SJSA1 (cell line): ENCODE measurements around the gene COL27A1. TPM values are rescaled to one million over a fixed set of nuclear protein-coding genes. Genes with fewer than 3 reads are reported as not detected.
"Not testable (repeated sequence)": the region's sequence is repeated elsewhere in the genome, so short reads cannot be mapped to it uniquely, and the experiment has no call there.

Experiments used
- DNase-seq, 2 experiments: peaks; one replicate each; pipeline ENCODE4 v3.0.0-alpha.2; 2015 to 2020; ENCODE audit warnings: low spot score in 2 of 2, low read depth in 1 of 2
- H3K27ac ChIP-seq: fragments of 250-450 bp; sonication (Bioruptor Pico); 2 replicates; pipeline ENCODE4 v1.5.1; 2020; ENCODE audit warnings: mild to moderate bottlenecking, moderate library complexity
- H3K27me3 ChIP-seq: fragments of 250-450 bp; sonication (Bioruptor Pico); replicated peaks from 2 replicates; pipeline ENCODE4 v1.5.1; 2020; ENCODE audit warnings: mild to moderate bottlenecking, moderate library complexity
- H3K36me3 ChIP-seq: fragments of 250-450 bp; sonication (Bioruptor Pico); 2 replicates; pipeline ENCODE4 v1.5.1; 2020; ENCODE audit warnings: mild to moderate bottlenecking
- H3K4me1 ChIP-seq: fragments of 250-450 bp; sonication (Bioruptor Pico); replicated peaks from 2 replicates; pipeline ENCODE4 v1.6.1; 2021; ENCODE audit warnings: mild to moderate bottlenecking
- H3K4me3 ChIP-seq: fragments of 250-450 bp; sonication (Bioruptor Pico); 2 replicates; pipeline ENCODE4 v1.5.1; 2020; ENCODE audit warnings: mild to moderate bottlenecking
- H3K9me3 ChIP-seq: fragments of 250-450 bp; sonication (Bioruptor Pico); replicated peaks from 2 replicates; pipeline ENCODE4 v1.5.1; 2020; ENCODE audit warnings: mild to moderate bottlenecking
- total RNA-seq: library from RNA; depleted of rRNA; stranded (reverse); fragments of >200 nt; shearing (Covaris generic); gene quantifications from 2 replicates; pipeline ENCODE4 v1.2.3, GENCODE V29; 2014

The COL27A1 gene
- total RNA-seq, 1 experiment from 2014 or later = 4.7 TPM

DNA sequence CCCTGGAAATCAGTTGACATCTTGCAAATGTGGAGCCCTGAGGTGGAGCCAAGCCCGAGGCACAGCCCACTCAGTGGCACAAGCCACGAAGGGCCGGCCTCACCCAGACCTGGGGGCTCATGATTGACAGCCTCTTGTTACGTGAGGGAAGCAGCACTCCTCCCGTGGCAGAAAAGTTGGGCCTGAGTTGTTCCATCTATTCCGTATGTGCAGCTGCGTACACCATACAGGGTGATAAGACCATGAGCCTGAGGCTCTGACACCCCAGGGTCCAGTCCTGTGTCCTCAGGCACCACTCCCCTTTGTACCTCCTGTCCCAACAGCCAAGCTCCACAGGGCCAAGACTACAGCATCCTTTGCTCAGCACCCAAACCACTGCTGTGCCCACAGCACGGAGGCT is 172.4 kb downstream of the COL27A1 start:
- Histone ChIP-seq H3K36me3 (no peaks in the 10 kb centered on the region), H3K27me3 (no peaks in the 10 kb centered on the region), H3K4me3 (no peak overlapping the region), H3K9me3 (no peaks in the 10 kb centered on the region), H3K27ac (no peak overlapping the region), H3K4me1 (no peaks in the 10 kb centered on the region)
- DNase-seq = no peak

DNA sequence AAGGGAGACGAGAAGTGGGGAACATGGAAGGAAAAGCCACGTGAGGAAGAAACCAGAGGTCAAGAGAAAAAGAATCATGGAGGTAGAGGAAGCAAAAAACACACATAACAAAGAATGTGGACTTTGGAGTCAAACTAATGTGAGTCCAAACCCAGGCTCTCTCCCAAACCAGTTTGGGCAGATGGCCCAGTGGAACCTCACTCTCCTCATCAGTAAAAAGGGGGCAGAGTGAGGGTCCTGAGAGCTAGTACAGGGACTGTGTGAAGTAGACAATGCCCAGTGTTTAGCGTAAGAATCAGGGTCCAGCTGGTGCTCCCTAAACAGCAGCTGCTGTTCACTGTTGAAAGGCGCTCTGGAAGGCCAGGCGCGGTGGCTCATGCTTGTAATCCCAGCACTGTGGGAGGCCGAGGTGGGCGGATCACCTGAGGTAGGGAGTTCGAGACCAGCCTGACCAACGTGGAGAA is 173.1 kb downstream of the COL27A1 start:
- not testable (repeated sequence) for H3K36me3 ChIP-seq, H3K4me1 ChIP-seq, H3K9me3 ChIP-seq, H3K27me3 ChIP-seq, DNase-seq, H3K4me3 ChIP-seq, H3K27ac ChIP-seq

DNA sequence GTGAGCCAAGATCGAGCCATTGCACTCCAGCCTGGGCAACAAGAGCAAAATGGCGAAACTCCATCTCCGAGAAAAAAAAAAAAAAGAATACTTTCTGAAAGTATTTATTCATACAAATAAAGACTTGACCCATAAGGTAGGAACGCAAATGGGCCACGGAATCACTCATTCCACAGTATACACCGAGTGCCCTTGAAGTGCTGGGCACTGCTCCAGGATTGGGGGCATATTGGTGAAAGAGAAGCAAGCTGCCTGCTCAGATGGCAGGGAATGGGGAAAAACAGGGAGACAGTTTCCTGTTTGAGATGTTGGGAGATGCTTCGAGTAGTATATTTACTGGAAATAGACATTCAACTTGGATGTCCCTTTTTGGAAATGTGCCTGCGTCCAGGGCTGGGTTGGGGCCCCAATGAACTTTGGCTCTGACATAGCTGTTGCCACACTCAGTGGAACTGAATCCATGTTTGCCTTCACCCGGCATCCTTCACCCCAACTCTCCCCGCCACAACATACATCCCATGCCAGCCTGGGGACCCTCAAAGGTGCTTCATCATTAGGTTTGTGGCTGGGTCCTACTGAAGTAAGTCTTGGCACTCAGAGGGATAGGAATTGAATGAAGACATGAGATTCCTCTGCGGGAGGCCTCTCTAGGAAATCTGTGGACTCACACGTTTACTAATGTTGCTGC is 173.7 kb downstream of the COL27A1 start:
- H3K27me3 ChIP-seq, H3K9me3 ChIP-seq, H3K4me1 ChIP-seq, H3K27ac ChIP-seq, DNase-seq, H3K36me3 ChIP-seq, H3K4me3 ChIP-seq: not testable (repeated sequence)

DNA sequence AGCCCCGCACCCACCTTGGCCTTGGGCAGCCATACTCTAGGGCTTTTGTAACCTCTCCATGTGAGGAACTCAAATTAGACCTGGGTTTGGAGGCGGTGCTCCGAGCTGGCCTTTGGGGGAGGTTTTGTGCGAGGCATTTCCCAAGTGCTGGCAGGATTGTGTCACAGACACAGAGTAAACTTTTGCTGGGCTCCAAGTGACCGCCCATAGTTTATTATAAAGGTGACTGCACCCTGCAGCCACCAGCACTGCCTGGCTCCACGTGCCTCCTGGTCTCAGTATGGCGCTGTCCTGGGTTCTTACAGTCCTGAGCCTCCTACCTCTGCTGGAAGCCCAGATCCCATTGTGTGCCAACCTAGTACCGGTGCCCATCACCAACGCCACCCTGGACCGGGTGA is 174.3 kb downstream of the COL27A1 start, which contains the start of gene ORM2:
ORM2 (plus strand) TSS at position 245 of the 398 bp plus-strand sequence; CDS start at position 281, 36 bp downstream.
- not testable (repeated sequence) for H3K9me3 ChIP-seq, H3K36me3 ChIP-seq, H3K4me1 ChIP-seq, H3K27me3 ChIP-seq, H3K27ac ChIP-seq, H3K4me3 ChIP-seq, DNase-seq

DNA sequence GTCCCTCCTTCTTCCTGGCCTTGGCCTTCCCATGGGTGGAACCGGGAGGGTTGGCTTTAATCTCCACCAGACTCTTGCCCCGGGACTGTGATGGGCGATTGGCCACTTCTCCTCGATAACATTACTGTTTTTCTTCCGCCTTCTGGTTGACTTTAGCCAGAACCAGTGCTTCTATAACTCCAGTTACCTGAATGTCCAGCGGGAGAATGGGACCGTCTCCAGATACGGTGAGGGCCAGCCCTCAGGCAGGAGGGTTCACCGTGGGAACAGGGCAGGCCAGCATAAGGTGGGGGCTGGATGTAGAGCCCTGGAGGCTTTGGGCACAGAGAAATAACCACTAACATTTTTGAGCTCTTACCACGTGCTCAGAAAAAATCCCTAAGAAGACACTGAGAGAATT is 175.3 kb downstream of the COL27A1 start:
- no peak for DNase-seq
- H3K27ac ChIP-seq = no peak overlapping the region
- H3K27me3 ChIP-seq = no peaks in the 10 kb centered on the region
- no peaks in the 10 kb centered on the region for H3K9me3 ChIP-seq
- no peaks in the 10 kb centered on the region for H3K4me1 ChIP-seq
- H3K36me3 ChIP-seq = no peaks in the 10 kb centered on the region
- H3K4me3 ChIP-seq = no peak overlapping the region

DNA sequence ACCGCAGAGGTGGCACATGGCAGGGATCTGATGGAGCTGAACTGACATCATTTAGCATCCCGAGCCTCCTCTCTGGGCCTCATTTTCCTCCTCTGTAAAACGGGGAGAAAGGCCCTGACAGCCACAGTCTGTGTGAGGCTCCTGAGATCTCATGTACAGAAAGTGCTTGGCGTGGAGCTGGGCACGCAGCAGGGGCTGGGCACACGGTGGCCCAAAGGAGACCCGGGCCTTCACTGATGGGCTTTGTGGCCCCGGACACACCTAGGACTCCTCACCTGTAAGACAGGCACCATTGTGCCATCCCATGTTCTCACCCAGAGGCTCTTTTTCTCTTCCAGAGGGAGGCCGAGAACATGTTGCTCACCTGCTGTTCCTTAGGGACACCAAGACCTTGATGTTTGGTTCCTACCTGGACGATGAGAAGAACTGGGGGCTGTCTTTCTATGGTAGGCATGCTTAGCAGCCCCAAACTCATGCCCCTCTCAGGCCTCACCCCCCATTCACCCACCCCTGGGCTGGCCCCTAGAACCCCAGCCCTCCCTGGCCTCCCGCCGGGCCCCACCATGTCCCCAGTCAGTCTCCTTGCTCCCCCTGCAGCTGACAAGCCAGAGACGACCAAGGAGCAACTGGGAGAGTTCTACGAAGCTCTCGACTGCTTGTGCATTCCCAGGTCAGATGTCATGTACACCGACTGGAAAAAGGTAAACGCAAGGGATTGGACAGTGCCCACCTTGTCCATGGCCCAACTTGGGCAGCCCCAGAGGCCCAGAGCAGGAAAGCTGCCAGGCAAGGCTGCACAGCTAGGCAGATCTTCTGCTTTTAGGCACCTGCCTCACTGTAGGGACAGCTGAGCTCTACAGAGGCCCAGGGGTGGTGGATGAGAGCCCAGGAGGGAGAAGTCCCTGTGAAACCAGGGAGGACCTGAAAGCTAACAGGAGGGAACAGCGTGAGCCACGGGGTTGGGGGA is 176.2 kb downstream of the COL27A1 start:
- not testable (repeated sequence) for H3K27me3 ChIP-seq, H3K27ac ChIP-seq, H3K4me1 ChIP-seq, DNase-seq, H3K36me3 ChIP-seq, H3K9me3 ChIP-seq, H3K4me3 ChIP-seq

DNA sequence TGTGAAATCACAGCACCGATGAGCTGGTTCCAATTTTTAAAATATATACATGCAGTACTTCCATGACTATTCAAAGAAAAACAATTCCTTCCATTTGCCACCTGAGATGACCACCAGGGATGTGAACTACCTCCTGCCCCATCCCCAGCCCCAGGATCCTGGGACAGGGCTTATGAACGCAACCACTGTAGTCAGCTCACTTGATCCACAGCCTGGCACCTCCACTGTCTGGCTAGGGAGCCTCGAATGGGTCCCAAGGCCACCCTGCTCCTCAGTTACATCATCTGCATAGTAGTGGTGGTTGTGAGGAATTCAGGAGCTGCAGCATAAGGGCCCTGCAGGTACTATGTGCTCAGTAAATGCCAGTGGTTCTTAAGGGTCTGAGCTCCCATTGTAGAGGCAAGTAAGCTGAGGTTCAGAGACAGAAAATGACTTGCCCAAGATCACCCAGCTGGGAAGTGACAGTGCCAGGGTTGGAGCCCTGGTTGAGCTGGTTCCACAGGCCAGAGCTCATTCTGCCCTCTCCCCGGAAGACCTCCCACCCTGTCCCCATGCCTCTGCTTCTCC is 177.2 kb downstream of the COL27A1 start:
- not testable (repeated sequence) for DNase-seq, H3K4me3 ChIP-seq

DNA sequence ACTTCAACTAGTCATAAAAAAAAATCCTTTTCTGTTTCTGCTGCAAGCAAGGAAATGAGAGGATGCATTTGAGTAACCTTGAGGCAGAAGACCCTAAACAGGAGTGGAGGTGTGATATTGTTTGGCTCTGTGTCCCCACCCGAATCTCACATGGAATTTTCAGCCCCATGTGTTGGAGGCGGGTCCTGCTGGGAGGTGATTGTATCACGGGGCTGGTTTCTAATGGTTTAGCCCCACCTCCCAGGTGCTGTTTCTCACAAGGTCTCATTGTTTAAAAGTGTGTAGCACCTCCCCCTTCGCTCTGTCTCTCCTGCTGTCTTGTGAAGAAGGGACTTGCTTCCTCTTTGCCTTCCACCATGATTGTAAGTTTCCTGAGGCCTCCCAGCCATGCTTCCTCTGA is 178.4 kb downstream of the COL27A1 start:
- H3K27ac ChIP-seq, H3K27me3 ChIP-seq, H3K4me1 ChIP-seq, H3K36me3 ChIP-seq, H3K4me3 ChIP-seq, DNase-seq, H3K9me3 ChIP-seq: not testable (repeated sequence)

More for the DNA sequence above, 177.2 kb downstream of the COL27A1 start:
- not testable (repeated sequence) for H3K4me1 ChIP-seq, H3K36me3 ChIP-seq, H3K27me3 ChIP-seq, H3K27ac ChIP-seq, H3K9me3 ChIP-seq

DNA sequence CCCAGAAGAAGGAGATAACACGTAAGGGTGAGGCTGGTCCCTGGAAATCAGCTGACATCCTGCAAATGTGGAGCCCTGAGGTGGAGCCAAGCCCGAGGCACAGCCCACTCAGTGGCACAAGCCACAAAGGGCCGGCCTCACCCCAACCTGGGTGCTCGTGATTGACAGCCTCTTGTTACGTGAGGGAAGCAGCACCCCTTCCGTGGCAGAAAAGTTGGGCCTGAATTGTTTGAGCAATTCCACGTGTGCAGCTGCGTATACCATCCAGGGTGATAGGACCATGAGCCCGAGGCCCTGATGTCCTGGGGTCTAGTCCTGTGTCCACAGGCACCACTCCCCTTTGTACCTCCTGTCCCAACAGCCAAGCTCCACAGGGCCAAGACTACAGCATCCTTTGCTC is 179.2 kb downstream of the COL27A1 start:
- no peaks in the 10 kb centered on the region for H3K4me1 ChIP-seq
- no peak for DNase-seq
- H3K27me3 ChIP-seq = no peaks in the 10 kb centered on the region
- no peak overlapping the region for H3K27ac ChIP-seq
- H3K4me3 ChIP-seq = no peak overlapping the region
- no peaks in the 10 kb centered on the region for H3K9me3 ChIP-seq
- H3K36me3 ChIP-seq = peaks cover 1% of the 10 kb centered on the region; the same call in 1 of the 2 replicates

DNA sequence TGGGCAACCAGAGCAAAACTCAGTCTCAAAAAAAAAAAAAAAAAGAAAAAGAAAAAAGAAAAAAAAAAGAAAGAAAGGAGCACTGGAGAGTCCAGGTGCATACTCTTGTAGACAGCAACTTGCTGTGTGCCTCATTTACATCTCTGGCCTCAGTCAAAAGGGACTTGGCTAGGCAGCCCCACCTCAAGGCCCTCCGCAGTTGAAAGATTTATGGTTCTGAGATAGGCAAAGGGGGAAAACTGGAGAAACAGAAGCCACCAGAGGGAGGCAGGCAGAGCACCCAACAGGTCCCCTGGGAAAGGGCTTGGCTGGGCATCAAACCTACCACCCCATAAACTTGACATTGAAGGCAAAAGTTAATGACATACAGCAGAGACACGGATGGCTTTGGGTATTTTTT is 180.4 kb downstream of the COL27A1 start:
- Histone ChIP-seq H3K9me3 (no peaks in the 10 kb centered on the region), H3K4me3 (no peak overlapping the region), H3K27me3 (no peaks in the 10 kb centered on the region), H3K36me3 (peaks cover 2% of the 10 kb centered on the region; the same call in 1 of the 2 replicates), H3K27ac (no peak overlapping the region), H3K4me1 (no peaks in the 10 kb centered on the region)
- DNase-seq = no peak

DNA sequence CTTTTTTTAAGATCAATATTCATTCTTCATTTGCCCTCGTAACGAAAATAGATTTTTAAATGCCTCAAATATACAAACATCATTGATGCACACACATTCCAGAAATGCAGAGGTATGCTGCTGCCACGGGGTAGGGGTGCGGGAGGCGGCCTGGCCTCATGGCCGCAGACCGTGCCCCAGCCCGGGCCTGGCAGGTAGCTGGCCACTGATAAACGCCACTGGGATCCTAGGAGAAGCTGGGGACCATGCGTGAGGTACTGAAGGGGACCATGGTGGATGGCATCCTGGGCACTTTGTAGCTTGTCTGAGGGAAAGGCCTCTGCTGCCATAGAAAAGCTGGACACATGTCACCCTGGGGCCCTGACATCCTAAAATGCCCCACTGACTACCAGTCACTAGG is 180.8 kb downstream of the COL27A1 start:
- Histone ChIP-seq H3K27me3 (no peaks in the 10 kb centered on the region), H3K4me3 (no peak overlapping the region), H3K36me3 (peaks cover 2% of the 10 kb centered on the region; the same call in 1 of the 2 replicates), H3K4me1 (no peaks in the 10 kb centered on the region), H3K27ac (no peak overlapping the region), H3K9me3 (no peaks in the 10 kb centered on the region)
- no peak for DNase-seq

DNA sequence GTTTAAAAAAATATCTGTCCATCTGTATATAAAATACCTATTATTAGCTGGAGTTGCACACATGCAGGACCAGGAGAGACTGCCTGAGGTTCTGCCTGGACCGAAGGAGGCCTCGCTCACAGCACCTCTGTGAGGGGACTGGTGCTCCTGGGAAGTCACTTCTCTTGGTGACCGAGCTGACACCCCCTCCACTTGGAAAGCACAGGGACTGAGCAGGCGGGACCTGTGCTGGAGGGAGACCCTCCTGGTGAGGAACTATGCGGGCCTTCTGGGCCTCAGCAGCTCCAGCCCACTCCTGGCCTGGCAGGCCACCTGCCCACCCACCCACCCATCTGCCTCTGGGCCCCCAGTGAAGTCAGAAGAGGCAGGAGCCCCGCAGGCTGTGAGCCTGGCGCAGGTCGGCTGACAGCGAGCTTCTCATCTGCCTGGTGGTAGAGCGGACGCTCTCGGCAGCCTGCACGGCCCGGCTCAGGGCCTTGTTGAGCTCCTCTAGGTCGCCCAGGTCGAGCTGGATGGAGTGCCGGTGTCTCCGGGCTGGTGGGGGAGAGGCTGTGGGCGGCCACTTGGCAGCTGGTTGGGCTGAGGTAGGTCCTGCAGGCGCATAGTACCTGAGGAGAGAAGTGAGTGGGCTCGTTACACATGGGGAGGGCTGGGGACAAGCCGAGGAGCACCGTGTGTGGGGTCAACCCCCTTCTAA is 181.5 kb downstream of the COL27A1 start:
- H3K9me3 ChIP-seq = no peaks in the 10 kb centered on the region
- H3K27ac ChIP-seq = no peak overlapping the region
- H3K36me3 ChIP-seq = peaks cover 2% of the 10 kb centered on the region; the same call in 1 of the 2 replicates
- H3K4me1 ChIP-seq = no peaks in the 10 kb centered on the region
- DNase-seq = no peak
- no peaks in the 10 kb centered on the region for H3K27me3 ChIP-seq
- H3K4me3 ChIP-seq = no peak overlapping the region

DNA sequence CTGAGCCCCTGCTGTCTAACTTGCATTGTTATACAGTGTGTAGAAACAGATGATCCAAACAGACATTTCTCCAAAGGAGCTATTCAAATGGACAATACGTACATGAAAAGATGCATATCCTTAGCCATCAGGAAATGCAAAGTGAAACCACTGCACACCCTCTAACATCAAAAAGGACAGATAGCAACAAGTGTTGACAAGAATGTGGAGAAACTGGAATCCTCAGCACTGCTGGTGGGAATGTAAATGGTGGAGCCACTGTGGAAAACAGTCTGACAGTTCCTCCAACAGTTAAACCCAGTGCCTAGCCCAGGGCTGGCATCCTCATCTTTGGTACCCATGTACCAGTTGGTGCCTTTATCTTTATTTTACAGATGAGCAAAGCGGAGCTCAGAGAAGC is 182.8 kb downstream of the COL27A1 start:
- Histone ChIP-seq H3K36me3 (peaks cover 6% of the 10 kb centered on the region), H3K27me3 (no peaks in the 10 kb centered on the region), H3K9me3 (no peaks in the 10 kb centered on the region)

More for the DNA sequence above, 182.8 kb downstream of the COL27A1 start:
- no peak for DNase-seq
- no peaks in the 10 kb centered on the region for H3K4me1 ChIP-seq
- H3K4me3 ChIP-seq = no peak overlapping the region
- H3K27ac ChIP-seq = no peak overlapping the region
